GM21619 (cell line): ENCODE data around the gene ORC6.

Source experiments
- ATAC-seq: cut with Tn5 transposase; IDR thresholded peaks from one replicate; pipeline ENCODE4 v1.9.1; 2021; ENCODE audit not compliant: unreplicated experiment

ORC6 gene

DNA sequence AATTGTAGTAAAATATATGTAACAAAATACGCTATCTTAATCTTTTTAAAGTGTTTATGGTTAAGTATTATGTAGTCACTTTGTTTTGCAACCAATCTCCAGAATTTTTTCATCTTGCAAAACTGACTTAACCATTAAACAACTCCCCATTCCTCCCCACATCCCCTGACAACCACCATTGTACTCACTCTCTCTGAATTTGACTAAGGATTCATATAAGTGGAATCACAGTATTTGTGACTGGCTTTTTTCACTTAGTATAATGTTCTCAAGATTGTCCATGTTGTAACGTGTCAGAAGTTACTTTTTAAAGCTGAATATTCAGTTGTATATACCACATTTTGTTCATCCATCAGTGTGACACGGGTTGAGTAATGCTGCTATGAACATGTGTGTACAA lies 10.6 kb downstream of the ORC6 start:
- ATAC-seq, result no peak

DNA sequence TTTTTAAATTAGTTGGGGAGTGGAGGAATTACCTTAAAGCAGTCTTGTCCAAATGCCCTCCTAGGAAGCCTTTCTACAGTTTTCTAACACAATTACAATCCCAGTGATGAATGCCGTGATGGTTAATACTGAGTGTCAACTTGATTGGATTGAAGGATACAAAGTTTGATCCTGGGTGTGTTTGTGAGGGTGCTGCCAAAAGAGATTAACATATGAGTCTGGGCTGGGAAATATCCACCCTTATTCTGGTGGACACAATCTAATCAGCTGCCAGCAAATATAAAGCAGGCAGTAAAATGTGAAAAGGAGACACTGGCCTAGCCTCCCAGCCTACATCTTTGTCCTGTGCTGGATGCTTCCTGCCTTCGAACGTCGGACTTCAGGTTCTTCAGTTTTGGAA lies 12.2 kb downstream of the ORC6 start:
- ATAC-seq, result no peak

DNA sequence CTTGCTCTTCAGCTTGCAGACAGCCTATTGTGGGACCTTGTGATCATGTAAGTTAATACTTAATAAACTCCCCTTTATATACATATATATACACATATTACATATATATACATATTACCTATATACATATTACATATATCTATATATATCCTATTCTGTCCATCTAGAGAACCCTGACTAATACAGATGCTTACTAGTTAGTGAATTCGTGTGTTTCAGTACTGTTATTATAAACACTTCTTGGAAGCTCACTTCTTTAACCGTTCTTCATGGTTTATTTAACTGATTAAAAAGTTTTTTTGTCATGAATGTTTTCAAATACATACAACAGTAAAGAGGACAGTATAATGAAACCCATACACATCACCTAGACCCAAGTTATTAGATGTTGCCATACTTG lies 12.6 kb downstream of the ORC6 start:
- no peak for ATAC-seq

DNA sequence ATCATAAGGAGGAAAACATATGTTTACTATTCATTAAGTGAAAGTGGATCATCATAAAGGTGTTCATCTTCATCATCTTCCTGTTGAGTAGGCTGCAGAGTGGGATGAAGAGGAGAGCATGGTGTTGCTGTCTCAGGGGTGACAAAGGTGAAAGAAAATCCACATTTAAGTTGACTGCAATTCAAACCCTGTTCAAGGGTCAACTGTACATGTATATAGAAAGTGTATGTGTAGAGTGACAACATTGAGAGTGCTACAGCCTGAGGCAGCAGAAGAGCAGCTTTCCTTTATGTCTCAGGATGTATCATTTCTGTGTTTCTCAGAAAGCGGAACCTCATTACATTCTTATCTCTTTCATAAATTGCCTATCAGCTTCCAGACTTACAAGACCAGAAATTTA lies 17.2 kb downstream of the ORC6 start:
- ATAC-seq, result no peak

DNA sequence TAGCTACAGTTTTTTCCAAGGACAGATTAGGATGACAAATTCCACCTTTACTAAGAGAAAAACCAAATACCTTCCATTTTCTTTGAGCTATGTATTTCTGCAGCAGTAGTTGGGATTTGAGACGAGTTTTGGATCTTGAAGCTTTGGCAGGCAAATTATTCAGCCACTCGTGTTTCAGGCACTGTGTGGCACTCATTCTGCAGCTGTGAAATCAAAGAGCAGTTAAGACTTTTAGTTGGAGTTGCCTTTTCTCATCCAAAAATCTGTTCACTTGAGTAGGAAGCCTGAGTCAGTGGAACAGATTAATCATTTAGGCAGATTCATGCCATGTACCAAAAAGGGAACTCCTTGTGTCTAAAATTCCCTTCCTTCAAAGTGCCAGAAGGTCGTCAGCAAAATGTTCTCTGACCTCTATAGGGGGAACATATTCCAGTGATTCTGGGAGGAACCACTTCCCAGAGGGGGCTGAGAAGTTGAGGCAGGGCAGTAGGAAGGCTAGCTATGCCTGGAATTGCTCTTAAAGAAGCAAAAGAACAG lies 20.1 kb downstream of the ORC6 start:
- no peak for ATAC-seq

DNA sequence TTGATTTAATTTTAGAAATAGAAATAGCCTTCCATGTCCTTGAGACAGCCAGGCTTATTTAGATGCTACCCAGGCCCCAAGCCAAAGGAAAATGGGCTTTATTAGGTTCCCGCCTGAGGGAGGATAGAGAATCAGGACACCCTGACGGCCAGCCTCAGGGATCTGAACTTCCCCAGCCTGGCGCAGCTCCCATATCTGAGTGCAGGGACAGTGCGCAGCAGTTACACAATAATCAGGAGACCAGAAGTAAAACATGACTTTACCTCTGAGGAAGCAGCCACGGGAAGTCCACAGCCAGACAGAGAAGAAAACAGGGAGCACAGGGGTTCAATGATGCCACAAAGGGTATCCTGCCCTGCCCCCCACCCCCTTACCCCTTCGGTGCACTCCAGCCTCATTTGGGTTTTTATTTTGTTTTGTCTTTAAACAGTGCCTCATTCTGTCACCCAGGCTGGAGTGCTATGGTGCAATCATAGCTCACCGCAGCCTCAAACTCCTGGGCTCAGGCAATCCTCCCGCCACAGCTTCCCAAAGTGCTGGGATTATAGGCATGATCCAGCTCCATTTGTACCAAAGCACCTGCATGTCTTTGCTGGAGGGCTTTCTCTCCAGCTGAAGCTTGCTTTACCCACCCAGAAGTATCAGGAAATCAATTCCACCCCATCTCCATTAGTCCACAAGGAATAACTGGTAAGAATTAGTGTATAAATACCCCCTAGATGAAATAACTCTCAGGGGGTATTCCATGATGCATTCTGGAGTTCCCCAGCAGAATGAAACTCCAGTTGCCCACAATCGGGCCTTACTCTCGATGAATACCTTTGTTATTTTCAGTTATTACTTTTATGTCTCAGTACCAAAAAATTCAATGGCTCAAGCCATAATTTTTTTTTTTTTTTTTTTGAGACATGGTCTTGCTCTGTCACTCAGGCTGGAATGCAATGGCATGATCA lies 21.9 kb downstream of the ORC6 start:
- ATAC-seq, result no peak

DNA sequence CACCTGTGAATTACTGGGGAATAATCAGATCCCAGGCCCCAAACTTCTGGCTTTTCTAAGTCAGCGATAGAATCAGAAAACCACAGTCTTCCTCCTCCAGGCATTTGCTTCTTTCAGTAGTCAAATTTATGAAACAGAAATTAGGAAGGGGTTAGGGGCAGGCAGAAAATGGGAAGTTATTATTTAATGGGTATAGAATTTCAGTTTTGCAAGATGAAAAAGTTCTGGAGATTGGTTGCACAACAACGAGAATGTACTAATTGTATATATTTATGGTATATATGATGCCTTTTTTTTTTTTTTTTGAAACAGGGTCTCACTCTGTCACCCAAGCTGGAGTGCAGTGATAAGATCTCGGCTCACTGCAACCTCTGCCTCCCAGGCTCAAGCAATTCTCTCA lies 23.5 kb downstream of the ORC6 start:
- no peak for ATAC-seq

DNA sequence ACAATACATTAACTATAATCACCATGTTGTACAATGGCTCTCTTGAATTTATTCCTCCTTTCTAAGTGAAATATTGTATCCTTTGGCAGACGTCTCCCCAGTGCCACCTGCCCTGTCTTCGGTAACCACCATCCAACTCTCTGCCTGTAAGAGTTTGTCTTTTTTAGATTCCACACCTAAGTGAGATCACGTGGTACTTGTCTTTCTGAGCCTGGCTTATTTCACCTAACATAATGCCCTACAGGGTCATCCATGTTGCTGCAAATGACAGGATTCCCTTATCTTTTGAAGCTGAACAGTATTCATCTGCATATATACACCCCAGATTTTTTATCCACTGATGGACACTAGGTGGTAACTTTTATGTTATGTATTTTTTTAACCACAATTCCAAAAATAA lies 24.2 kb downstream of the ORC6 start:
- no peak for ATAC-seq

DNA sequence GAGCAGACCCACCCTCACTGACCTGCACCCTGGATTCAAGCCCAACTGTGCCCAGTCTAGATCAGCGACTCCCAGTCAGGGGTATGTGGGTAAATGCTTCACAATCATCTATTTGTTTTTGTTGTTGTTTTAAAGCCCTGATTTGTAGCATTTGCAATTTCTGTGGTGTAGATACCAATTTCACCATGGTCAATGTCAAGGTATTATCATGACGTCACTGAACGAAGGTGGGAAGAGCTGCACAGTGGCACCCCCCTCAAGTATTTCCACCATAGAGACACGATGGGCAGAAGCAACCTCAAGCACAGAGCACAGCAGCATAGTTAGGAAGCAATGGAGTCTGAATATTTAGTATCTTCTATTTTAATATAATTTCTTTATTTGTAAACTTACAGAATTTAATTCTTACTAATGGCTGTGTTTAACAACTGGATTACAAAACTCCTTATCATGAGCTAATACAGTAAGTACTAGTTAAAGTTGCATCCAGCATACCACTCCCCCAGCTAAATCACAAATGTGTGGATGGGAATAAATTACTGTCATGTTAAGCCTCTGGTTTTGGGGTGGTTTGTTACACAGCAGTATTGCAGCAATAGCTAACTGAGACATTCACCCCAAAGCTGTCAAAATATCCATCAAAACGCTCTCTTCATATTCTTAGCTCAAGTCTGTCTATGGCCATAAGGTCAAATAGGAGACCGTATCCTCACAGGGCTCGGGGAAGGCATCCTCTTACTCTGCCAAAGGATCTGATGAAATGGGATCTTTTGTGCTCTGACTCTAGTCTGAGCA lies 25.5 kb downstream of the ORC6 start:
- no peak for ATAC-seq

DNA sequence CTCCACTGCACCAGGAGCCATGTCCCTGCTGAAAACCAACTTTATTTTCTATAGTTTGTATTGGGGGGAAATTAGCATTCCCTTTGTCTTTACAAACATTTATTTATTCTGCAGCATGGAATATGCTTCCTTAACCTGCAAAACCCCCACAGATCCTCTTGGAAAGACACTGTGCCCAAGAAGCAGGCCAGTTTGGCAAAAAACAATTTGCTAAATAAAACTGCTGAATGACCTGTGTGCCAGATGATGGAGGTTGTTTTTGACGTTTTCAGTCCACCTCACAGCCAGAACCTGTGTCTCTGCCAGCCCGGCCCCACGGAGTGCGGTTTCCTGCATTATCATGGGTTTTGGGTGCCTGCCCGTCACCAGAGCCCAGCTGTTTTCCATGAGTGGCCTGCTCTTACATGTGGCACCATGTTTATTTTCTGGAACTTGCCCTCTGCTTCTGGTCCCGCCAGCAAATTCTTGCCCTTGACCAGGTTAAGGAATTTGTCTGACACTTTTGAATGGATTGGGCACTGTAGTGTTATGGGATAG lies 26.4 kb downstream of the ORC6 start:
- no peak for ATAC-seq

DNA sequence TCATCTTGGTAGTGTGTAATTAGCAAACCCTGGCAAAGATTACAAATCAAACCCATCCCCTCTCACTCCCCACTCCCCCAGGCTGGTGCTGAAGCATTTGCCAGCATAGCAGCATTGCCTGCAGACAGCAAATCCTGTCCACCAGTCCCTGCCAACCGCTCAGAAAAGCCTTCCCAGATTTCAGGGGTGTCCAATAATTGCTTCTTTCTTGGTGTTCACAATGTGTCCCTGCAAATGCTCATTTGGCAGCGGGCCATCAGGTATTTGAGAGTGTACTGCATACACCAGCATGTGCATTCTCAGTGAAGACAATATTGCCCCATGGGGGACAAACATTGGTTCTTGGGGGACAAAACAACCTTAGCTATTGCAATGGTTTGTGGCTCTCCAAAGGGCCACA lies 28.2 kb downstream of the ORC6 start:
- ATAC-seq, result no peak

DNA sequence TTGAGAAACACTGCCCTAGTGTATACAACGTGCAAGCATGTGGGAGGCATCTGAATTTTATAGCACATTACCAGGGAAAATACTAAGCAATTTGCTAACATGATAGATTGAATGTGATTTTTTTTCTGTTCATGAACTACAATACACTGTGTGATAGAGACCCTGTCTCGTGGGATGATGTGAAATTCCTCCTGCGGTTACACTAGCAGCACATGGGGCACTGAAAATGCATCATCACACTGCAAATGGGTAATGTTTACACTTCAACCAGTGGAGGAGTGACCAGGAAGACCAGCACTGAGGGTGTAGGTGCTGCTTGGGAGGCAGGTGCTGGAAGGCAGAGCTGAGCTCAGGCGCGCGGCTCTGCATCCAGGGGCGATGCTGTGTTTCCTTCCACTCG lies 28.8 kb downstream of the ORC6 start:
- no peak for ATAC-seq

DNA sequence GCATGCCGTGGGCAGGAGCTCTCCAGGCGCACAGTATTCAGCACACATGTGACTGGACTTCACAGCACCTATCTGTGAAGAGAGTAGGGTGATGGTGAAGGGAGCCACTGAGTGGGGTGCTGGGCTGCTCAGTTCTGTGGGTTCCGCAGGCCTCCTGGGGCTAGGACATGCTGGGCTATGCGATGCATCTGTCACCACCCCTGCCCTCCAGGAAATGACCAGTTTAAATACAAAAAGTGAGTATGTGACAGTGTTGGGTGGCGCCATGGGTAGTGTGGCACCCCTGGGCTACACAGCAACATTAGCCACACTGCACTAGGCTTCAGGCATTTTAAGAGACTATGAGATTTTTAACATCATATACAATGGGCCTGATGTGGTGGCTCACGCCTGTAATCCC lies 30.1 kb downstream of the ORC6 start:
- ATAC-seq, result no peak

DNA sequence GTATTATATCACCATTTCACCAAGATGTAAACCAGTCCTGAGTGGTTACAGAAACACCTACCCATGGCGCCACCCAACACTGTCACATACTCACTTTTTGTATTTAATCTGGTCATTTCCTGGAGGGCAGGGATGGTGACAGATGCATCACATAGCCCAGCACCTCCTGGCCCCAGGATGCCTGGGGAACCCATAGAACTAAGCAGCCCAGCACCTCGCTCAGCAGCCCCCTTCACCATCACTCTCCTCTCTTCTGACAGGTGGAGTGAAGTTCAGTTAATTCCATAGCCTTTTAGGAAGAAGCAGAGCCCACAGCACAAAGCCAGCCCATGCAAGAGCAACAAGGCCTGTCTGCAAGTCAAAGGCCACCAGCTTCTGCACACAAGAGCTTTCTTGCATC lies 31.2 kb downstream of the ORC6 start:
- no peak for ATAC-seq

DNA sequence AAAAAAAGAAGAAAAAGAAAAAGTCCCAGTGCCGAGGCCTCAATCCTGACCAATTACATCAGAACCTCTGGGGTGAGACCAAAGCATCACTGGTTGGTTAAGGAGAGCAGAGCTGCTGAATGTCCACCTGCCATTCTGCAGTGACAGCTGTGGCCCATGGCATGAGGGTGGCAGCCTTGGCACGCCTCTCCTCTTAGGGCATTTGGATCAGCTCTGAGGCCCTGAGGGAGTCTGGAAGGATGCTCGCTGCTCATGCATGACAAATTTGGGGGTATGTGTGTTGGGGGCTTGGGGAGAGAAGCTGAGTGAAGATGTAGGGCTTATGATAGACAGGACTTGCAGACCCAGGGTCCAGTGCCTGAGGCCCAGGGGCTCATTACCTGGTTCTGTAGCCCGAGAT lies 32.4 kb downstream of the ORC6 start:
- ATAC-seq, result no peak

DNA sequence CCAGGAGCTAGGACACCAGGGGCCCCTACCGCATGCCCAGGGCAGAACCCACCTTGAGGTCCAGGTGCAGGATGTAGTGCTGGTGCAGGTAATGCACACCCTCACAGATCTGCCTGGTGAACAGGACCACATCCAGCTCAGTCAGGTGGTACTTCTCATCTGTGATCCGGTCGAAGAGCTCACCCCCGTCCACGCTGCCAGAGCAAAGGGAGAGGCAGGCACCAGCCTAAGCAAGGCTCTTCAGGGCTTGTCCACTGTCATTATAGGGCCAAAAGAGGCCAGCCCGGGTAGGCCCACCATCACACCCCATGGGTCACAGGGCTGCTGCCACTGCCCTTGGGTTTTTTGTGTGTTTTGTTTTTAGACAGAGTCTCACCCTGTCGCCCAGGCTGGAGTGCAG lies 37.7 kb downstream of the ORC6 start:
- ATAC-seq, result no peak

DNA sequence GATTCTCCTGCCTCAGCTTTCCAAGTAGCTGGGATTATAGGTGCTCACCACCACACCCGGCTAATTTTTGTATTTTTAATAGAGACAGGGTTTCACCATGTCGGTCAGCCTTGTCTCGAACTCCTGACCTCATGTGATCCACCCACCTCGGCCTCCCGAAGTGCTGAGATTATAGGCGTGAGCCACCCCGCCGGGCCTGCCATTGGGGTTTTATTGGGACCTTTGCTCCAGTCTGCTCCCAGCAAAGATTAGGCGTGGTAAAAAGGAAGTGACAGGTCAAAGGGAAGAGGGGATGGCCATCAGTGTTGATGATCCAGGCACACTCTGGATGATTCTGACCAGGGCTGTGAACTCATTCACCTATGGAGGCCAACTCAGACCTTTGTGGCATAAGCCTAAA lies 38.2 kb downstream of the ORC6 start:
- no peak for ATAC-seq

DNA sequence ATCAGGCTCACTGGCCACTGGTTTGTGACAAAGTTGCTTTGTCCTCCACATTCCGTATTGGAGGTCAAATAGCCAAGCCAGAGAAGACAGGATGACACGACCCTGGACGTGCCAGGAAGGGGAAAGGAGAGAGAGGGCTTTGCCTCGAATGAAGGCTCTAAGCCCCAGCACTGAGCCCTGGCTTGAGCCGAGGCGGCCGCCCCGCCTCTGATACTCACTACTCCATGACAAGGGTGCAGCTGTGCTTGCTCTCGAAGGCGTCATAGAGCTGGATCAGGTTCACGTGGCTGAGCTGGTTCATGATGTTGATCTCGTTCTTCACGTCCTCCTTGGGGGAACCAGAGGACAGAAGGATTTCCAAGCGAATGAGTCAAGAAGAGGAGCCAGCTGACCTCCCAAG lies 39.3 kb downstream of the ORC6 start:
- ATAC-seq, result no peak

DNA sequence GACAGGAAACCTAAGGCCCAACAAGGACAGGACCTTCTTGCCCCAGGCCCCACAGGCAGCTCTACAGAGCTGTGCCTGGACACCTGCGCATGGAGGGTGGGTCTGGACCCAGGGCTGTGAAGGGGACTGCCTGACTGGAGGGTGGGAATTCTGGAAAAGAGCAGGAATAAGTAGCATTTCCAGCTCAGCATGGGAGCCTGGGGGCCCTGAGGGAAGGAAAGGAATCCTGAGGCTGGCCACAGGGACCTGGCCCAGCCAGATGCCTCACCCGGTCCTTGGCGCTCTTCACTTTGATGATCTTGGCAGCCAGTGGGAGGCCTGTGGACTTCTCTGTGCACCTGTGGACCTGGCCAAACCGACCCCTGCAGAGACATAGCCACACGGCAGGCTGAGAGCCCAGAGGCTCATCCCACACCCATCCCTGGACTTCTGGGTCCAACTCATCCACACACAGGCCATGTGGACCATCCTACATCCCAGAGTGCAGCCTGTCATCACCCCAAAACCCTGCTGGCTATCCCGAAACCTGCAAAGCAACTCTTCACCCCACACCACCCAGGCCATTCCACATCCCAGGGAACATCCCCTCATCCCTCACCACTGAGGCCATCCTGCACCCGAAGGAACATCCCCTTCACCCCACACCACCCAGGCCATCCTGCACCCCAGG lies 40.0 kb downstream of the ORC6 start:
- ATAC-seq, result no peak

DNA sequence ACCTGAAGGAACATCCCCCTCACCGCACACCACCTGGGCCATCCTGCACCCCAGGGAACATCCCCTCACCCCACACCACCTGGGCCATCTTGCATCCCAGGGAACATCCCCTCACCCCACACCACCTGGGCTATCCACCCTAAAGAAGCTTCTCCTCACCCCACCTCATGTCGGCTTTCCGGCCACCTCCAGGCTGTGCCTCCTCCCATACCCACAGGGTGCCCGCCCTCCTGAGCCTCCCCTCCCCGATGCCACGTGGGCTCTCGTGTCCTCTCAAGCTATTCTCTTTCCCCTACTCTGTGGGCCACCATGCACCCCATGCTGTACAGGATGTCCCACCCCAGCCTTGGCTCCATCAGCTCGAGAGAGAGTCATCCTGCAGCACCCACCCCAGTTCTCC lies 40.7 kb downstream of the ORC6 start:
- ATAC-seq, result no peak
